Hepatic stellate cell (primary cell): Measurements from ENCODE around the gene RABGAP1L.
A peak's percentile ranks its signal among the peaks of the same experiment; 100 is the strongest.
"Not testable (repeated sequence)": the region's sequence is repeated elsewhere in the genome, so short reads cannot be mapped to it uniquely, and the experiment has no call there.

Experiments used
- DNase-seq: peaks from one replicate; pipeline ENCODE4 v3.0.0; 2011; ENCODE audit warnings: low spot score

RABGAP1L gene

GRCh38 chr1:174242856-174243255 lies 83.5 kb downstream of the RABGAP1L start:
- DNase-seq: no peak

- no peak for DNase-seq
Measured at GRCh38 chr1:174243451-174244000, 84.2 kb downstream of the RABGAP1L start.

GRCh38 chr1:174244017-174244416 lies 84.7 kb downstream of the RABGAP1L start:
- DNase-seq: no peak

- DNase-seq: no peak
Measured at GRCh38 chr1:174247472-174247871, 88.2 kb downstream of the RABGAP1L start.

GRCh38 chr1:174248041-174248440 lies 88.7 kb downstream of the RABGAP1L start:
- DNase-seq: no peak

- not testable (repeated sequence) for DNase-seq
Measured at GRCh38 chr1:174256386-174256785, 97.1 kb downstream of the RABGAP1L start.

- peak; percentile 24 for DNase-seq
Measured at GRCh38 chr1:174258148-174258550, 98.8 kb downstream of the RABGAP1L start.

GRCh38 chr1:174262349-174263241 lies 103.3 kb downstream of the RABGAP1L start:
- DNase-seq: peak; percentile 48

- DNase-seq: no peak
Measured at GRCh38 chr1:174265282-174265681, 106.0 kb downstream of the RABGAP1L start.

- no peak for DNase-seq
Measured at GRCh38 chr1:174266476-174266875, 107.2 kb downstream of the RABGAP1L start.

- no peak for DNase-seq
Measured at GRCh38 chr1:174266991-174267612, 107.8 kb downstream of the RABGAP1L start.

- DNase-seq: no peak
Measured at GRCh38 chr1:174269989-174270651, 110.8 kb downstream of the RABGAP1L start.

GRCh38 chr1:174273190-174273589 lies 113.9 kb downstream of the RABGAP1L start:
- no peak for DNase-seq

GRCh38 chr1:174273776-174274175 lies 114.5 kb downstream of the RABGAP1L start:
- DNase-seq: no peak

GRCh38 chr1:174274452-174274851 lies 115.1 kb downstream of the RABGAP1L start:
- DNase-seq: no peak

GRCh38 chr1:174274884-174275283 lies 115.6 kb downstream of the RABGAP1L start:
- DNase-seq: no peak

GRCh38 chr1:174276087-174276486 lies 116.8 kb downstream of the RABGAP1L start:
- DNase-seq: no peak

GRCh38 chr1:174284052-174284451 lies 124.7 kb downstream of the RABGAP1L start:
- no peak for DNase-seq

GRCh38 chr1:174286042-174286441 lies 126.7 kb downstream of the RABGAP1L start:
- no peak for DNase-seq

- DNase-seq: no peak
Measured at GRCh38 chr1:174289644-174290310, 130.5 kb downstream of the RABGAP1L start.

GRCh38 chr1:174291059-174291458 lies 131.7 kb downstream of the RABGAP1L start:
- DNase-seq: no peak

- no peak for DNase-seq
Measured at GRCh38 chr1:174296309-174296708, 137.0 kb downstream of the RABGAP1L start.
